ENCODE results near the gene DOK6.

GRCh38 chr18:69495841-69496533, 95.3 kb downstream of the DOK6 start:
- TF ChIP-seq POLR2A (IDR thresholded peaks at IDR 0.05; ENCODE audit: low read length) (no peak), GATA1 (IDR thresholded peaks at IDR 0.05; ENCODE audit: low read depth, low read length) (no peak)

All from erythroblast (primary cell).